ENCODE data around the gene APPBP2.
"Not testable (repeated sequence)": the region's sequence is repeated elsewhere in the genome, so short reads cannot be mapped to it uniquely, and the experiment has no call there.

DNA sequence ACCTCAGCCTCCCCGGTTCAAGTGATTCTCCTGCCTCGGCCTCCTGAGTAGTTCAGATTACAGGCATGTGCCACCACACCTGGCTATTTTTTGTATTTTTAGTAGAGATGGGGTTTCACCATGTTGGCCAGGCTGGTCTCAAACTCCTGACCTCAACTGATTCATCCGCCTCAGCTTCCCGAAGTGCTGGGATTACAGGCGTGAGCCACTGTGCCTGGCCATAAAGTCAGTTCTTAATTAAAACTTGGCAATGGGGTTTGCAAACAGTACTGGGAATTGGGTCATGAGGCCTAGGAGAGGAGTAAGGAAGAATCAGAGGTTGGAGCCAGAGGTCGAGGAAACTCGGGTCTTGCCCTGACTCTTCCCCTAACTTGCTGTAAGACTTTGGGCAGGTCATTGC lies 95.5 kb downstream of the APPBP2 start:
- TF ChIP-seq POLR2A (IDR thresholded peaks at IDR 0.05), result not testable (repeated sequence)
- TF ChIP-seq, protein P1, sequence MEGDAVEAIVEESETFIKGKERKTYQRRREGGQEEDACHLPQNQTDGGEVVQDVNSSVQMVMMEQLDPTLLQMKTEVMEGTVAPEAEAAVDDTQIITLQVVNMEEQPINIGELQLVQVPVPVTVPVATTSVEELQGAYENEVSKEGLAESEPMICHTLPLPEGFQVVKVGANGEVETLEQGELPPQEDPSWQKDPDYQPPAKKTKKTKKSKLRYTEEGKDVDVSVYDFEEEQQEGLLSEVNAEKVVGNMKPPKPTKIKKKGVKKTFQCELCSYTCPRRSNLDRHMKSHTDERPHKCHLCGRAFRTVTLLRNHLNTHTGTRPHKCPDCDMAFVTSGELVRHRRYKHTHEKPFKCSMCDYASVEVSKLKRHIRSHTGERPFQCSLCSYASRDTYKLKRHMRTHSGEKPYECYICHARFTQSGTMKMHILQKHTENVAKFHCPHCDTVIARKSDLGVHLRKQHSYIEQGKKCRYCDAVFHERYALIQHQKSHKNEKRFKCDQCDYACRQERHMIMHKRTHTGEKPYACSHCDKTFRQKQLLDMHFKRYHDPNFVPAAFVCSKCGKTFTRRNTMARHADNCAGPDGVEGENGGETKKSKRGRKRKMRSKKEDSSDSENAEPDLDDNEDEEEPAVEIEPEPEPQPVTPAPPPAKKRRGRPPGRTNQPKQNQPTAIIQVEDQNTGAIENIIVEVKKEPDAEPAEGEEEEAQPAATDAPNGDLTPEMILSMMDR (IDR thresholded peaks at IDR 0.05), result not testable (repeated sequence)
